ENCODE data around the gene CCDC40.

DNA sequence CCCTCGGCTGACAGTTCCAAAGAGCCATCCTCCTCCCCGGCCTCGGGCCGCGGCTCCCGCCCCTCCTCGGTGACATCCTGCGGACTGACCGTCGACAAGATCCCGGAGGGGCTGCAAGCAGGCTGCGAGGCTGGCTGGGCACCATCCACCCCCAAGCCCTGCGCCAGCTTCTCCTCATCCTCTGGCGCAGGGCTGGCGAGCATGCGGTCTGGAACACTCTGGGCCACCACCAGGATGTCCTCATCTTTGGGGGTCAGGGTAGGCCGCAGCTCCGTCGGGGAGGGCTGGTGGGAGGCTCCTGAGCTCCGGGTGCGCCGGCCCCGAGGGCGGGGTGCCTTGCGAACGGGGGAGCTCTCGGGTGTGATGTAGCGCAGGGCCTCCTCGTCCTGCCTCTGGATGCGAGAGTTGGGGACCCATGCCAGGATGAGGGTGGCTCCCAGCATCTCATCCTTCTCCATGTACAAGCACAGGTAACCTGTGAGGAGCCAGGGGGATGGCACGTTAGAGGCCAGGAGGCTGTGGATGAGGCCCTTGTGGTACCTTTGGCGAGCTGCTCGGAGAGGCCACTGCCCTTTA, 26.1 kb upstream of the CCDC40 start:
- TF ChIP-seq EZH2 (IDR thresholded peaks at IDR 0.05; ENCODE audit: insufficient read depth, poor library complexity, severe bottlenecking): no peak
- no peak for TF ChIP-seq EZH2phosphoT487 (IDR thresholded peaks at IDR 0.05; ENCODE audit: insufficient read depth, low read depth)

Measured in GM23248 (cell line).